Neural cell (in vitro differentiated cells): Measurements from ENCODE around the gene ATP2C1. TPM values are rescaled to one million over a fixed set of nuclear protein-coding genes. Genes with fewer than 3 reads are reported as not detected.
"Not testable (repeated sequence)": the region's sequence is repeated elsewhere in the genome, so short reads cannot be mapped to it uniquely, and the experiment has no call there.

ENCODE experiments used
- H2AFZ ChIP-seq: fragments of 200-600, 300-800 bp; sonication (generic), shearing (Covaris generic); 2 replicates; pipeline ENCODE4 v1.6.0; 2014; ENCODE audit warnings: low read depth, mild to moderate bottlenecking, antibody characterized with exemption, low read length, moderate library complexity
- H3F3A ChIP-seq: fragments of 200-600 bp; shearing (Covaris generic); 2 replicates; pipeline ENCODE4 v1.6.1; 2016; ENCODE audit warnings: mild to moderate bottlenecking, moderate library complexity, mixed read lengths, antibody characterized with exemption, low read length; ENCODE audit not compliant: insufficient read depth, poor library complexity, severe bottlenecking
- H3K27ac ChIP-seq: fragments of 200-600, 300-800 bp; sonication (generic), shearing (Covaris generic); 2 replicates; pipeline ENCODE4 v1.5.1; 2014; ENCODE audit warnings: mild to moderate bottlenecking, low read length, moderate library complexity
- H3K27me3 ChIP-seq: fragments of 300-800, 200-600 bp; sonication (generic), shearing (Covaris generic); 2 replicates; pipeline ENCODE4 v1.6.0; 2014; ENCODE audit warnings: mild to moderate bottlenecking, low read depth, low read length, moderate library complexity; ENCODE audit not compliant: insufficient read depth
- H3K36me3 ChIP-seq: fragments of 300-800, 200-600 bp; sonication (generic), shearing (Covaris generic); 2 replicates; pipeline ENCODE4 v1.5.1; 2014; ENCODE audit warnings: mild to moderate bottlenecking, antibody characterized with exemption, low read length, moderate library complexity; ENCODE audit not compliant: insufficient read depth
- H3K4me2 ChIP-seq: fragments of 300-800, 200-600 bp; sonication (generic), shearing (Covaris generic); 2 replicates; pipeline ENCODE4 v1.6.0; 2014; ENCODE audit warnings: mild to moderate bottlenecking, low read length
- H3K4me3 ChIP-seq: fragments of 300-800, 200-600 bp; sonication (generic), shearing (Covaris generic); 2 replicates; pipeline ENCODE4 v1.5.1; 2014; ENCODE audit warnings: mild to moderate bottlenecking, low read length, moderate library complexity
- H3K79me2 ChIP-seq: fragments of 200-600 bp; shearing (Covaris generic); replicated peaks from 2 replicates; pipeline ENCODE4 v1.6.0; 2014; ENCODE audit warnings: mild to moderate bottlenecking, low read length, moderate library complexity; ENCODE audit not compliant: insufficient read depth
- H3K9ac ChIP-seq: fragments of 300-800, 200-600 bp; sonication (generic), shearing (Covaris generic); 2 replicates; pipeline ENCODE4 v1.6.1; 2016; ENCODE audit warnings: mild to moderate bottlenecking, low read length, mixed read lengths
- H3K9me2 ChIP-seq: fragments of 200-600 bp; shearing (Covaris generic); 2 replicates; pipeline ENCODE4 v1.6.1; 2016; ENCODE audit warnings: mild to moderate bottlenecking, low read length, mixed read lengths; ENCODE audit not compliant: insufficient read depth
- H3K9me3 ChIP-seq: fragments of 200-600, 300-800 bp; sonication (generic), shearing (Covaris generic); 2 replicates; pipeline ENCODE4 v1.6.1; 2016; ENCODE audit warnings: mild to moderate bottlenecking, mixed run types, low read length, moderate library complexity, mixed read lengths
- H4K20me1 ChIP-seq: fragments of 200-600 bp; shearing (Covaris generic); 2 replicates; pipeline ENCODE4 v1.6.1; 2016; ENCODE audit warnings: mild to moderate bottlenecking, mixed run types; ENCODE audit not compliant: insufficient read depth
- EP300 ChIP-seq: fragments of 450-650 bp; conservative IDR thresholded peaks from 2 replicates; pipeline ENCODE4 v1.6.1; 2014; ENCODE audit warnings: antibody characterized with exemption, mild to moderate bottlenecking, moderate library complexity; ENCODE audit not compliant: poor library complexity, severe bottlenecking
- EZH2 ChIP-seq: fragments of 200-600, 300-800 bp; shearing (Covaris generic), sonication (generic); IDR thresholded peaks from 2 replicates; pipeline ENCODE4 v1.6.1; 2014; ENCODE audit warnings: antibody characterized with exemption, low read length, borderline replicate concordance, mild to moderate bottlenecking; ENCODE audit not compliant: insufficient read depth, poor library complexity, severe bottlenecking
- MXI1 ChIP-seq: fragments of 450-650 bp; conservative IDR thresholded peaks from 2 replicates; pipeline ENCODE4 v1.6.1; 2014; ENCODE audit warnings: antibody characterized with exemption, mild to moderate bottlenecking; ENCODE audit not compliant: poor library complexity, severe bottlenecking
- POLR2AphosphoS5 ChIP-seq: IDR thresholded peaks from 2 replicates; pipeline ENCODE4 v1.6.1; 2012
- RAD21 ChIP-seq: fragments of 450-650 bp; conservative IDR thresholded peaks from 2 replicates; pipeline ENCODE4 v1.6.1; 2014; ENCODE audit warnings: antibody characterized with exemption, mild to moderate bottlenecking, moderate library complexity
- SMC3 ChIP-seq: fragments of 450-650 bp; conservative IDR thresholded peaks from 2 replicates; pipeline ENCODE4 v1.6.1; 2014; ENCODE audit warnings: antibody characterized with exemption, mild to moderate bottlenecking, moderate library complexity; ENCODE audit not compliant: poor library complexity
- TAF1 ChIP-seq: IDR thresholded peaks from 2 replicates; pipeline ENCODE4 v1.6.1; 2012; ENCODE audit warnings: low read depth
- polyA plus RNA-seq: library from polyadenylated mRNA; depleted of rRNA; stranded (reverse); fragments of >200 nt; gene quantifications from 2 replicates; pipeline ENCODE4 v1.2.3, GENCODE V29; 2014
- TF ChIP-seq, protein P1 (sequence below): IDR thresholded peaks from 2 replicates; pipeline ENCODE4 v1.6.1; 2012; ENCODE audit warnings: borderline replicate concordance
- TF ChIP-seq, protein P2 (sequence below): fragments of 450-650 bp; IDR thresholded peaks from 2 replicates; pipeline ENCODE4 v1.5.1; 2014; ENCODE audit warnings: antibody characterized with exemption, mild to moderate bottlenecking, moderate library complexity; ENCODE audit not compliant: poor library complexity, severe bottlenecking

Gene ATP2C1
- polyA plus RNA-seq, 1 donor from 2014 or later = 134 TPM

DNA sequence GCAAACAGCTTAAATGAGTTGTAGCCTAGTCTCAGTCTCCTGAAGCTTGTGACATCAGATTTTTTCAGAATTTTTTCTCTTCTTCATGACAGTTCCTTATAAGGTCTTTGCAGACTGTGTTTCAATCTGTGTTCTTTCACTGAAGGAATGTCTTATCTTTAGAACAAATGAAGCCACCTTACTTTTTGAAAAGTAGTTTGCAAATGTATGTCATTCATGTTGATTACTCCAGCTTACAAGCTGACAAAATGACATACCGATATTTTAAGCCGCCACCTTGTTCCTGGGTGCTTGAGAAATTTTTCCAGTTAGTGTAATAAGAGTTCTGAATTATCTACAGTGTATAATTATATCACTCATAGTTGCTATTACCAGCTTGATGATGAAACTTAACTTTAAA, 75.7 kb downstream of the ATP2C1 start:
- no peak for TF ChIP-seq POLR2AphosphoS5
- TF ChIP-seq SMC3 = no peak
- TF ChIP-seq MXI1 = no peak
- TF ChIP-seq, protein P1, sequence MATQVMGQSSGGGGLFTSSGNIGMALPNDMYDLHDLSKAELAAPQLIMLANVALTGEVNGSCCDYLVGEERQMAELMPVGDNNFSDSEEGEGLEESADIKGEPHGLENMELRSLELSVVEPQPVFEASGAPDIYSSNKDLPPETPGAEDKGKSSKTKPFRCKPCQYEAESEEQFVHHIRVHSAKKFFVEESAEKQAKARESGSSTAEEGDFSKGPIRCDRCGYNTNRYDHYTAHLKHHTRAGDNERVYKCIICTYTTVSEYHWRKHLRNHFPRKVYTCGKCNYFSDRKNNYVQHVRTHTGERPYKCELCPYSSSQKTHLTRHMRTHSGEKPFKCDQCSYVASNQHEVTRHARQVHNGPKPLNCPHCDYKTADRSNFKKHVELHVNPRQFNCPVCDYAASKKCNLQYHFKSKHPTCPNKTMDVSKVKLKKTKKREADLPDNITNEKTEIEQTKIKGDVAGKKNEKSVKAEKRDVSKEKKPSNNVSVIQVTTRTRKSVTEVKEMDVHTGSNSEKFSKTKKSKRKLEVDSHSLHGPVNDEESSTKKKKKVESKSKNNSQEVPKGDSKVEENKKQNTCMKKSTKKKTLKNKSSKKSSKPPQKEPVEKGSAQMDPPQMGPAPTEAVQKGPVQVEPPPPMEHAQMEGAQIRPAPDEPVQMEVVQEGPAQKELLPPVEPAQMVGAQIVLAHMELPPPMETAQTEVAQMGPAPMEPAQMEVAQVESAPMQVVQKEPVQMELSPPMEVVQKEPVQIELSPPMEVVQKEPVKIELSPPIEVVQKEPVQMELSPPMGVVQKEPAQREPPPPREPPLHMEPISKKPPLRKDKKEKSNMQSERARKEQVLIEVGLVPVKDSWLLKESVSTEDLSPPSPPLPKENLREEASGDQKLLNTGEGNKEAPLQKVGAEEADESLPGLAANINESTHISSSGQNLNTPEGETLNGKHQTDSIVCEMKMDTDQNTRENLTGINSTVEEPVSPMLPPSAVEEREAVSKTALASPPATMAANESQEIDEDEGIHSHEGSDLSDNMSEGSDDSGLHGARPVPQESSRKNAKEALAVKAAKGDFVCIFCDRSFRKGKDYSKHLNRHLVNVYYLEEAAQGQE = no peak
- no peak for TF ChIP-seq EZH2
- Histone ChIP-seq H3K9ac (no peak overlapping the region), H3K9me2 (no peaks in the 10 kb centered on the region), H3K36me3 (peaks cover 14% of the 10 kb centered on the region), H3K27ac (no peak overlapping the region), H3K27me3 (no peaks in the 10 kb centered on the region), H3K9me3 (no peaks in the 10 kb centered on the region), H3F3A (no peaks in the 10 kb centered on the region), H4K20me1 (no peaks in the 10 kb centered on the region), H3K4me3 (no peak overlapping the region), H2AFZ (no peak overlapping the region), H3K79me2 (no peaks in the 10 kb centered on the region), H3K4me2 (no peak overlapping the region)

DNA sequence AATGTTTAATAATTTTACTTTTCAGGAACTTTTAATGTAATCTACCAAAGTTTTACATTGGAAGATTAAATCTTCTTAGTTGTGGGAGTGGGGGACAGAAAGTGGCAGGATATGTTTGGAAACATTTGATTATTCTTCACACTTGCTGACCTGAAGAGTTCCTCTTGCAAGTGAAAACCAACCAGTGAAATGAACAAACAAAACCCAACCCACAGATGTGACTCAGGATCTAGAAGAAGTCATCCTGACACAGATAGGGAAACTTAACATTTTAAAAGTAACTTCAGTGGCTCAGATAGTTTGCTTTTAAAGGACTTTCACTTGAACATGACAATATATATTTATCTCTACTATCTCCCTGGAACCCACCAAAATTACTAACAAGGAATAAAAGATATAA, 77.3 kb downstream of the ATP2C1 start:
- Histone ChIP-seq H3K27ac (no peak overlapping the region), H3F3A (no peaks in the 10 kb centered on the region), H3K27me3 (no peaks in the 10 kb centered on the region), H3K4me2 (no peak overlapping the region), H3K9ac (no peak overlapping the region), H2AFZ (no peak overlapping the region), H3K79me2 (no peaks in the 10 kb centered on the region), H3K36me3 (peaks cover 10% of the 10 kb centered on the region), H3K4me3 (no peak overlapping the region), H4K20me1 (no peaks in the 10 kb centered on the region), H3K9me2 (no peaks in the 10 kb centered on the region), H3K9me3 (no peaks in the 10 kb centered on the region)
- no peak for TF ChIP-seq SMC3
- TF ChIP-seq, protein P1 = no peak
- no peak for TF ChIP-seq MXI1
- TF ChIP-seq EZH2 = no peak
- TF ChIP-seq, protein P2, sequence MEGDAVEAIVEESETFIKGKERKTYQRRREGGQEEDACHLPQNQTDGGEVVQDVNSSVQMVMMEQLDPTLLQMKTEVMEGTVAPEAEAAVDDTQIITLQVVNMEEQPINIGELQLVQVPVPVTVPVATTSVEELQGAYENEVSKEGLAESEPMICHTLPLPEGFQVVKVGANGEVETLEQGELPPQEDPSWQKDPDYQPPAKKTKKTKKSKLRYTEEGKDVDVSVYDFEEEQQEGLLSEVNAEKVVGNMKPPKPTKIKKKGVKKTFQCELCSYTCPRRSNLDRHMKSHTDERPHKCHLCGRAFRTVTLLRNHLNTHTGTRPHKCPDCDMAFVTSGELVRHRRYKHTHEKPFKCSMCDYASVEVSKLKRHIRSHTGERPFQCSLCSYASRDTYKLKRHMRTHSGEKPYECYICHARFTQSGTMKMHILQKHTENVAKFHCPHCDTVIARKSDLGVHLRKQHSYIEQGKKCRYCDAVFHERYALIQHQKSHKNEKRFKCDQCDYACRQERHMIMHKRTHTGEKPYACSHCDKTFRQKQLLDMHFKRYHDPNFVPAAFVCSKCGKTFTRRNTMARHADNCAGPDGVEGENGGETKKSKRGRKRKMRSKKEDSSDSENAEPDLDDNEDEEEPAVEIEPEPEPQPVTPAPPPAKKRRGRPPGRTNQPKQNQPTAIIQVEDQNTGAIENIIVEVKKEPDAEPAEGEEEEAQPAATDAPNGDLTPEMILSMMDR = no peak
- TF ChIP-seq POLR2AphosphoS5 = no peak
- TF ChIP-seq RAD21 = no peak
- no peak for TF ChIP-seq TAF1
- no peak for TF ChIP-seq EP300

DNA sequence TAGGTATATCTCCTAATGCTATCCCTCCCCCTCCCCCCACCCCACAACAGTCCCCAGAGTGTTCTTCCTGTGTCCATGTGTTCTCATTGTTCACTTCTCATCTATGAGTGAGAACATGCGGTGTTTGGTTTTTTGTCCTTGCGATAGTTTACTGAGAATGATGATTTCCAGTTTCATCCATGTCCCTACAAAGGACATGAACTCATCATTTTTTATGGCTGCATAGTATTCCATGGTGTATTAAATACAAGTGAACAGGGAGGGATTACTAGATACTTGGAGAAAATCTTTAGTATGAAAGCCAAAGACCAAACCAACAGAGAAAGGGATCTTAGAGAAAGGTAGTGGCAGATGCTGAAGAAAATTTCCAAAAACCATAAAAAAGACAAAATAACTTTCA, 78.7 kb downstream of the ATP2C1 start:
- not testable (repeated sequence) for H3K79me2 ChIP-seq, H3K4me3 ChIP-seq, H2AFZ ChIP-seq, H3K36me3 ChIP-seq, H3K9ac ChIP-seq, H3K27ac ChIP-seq, H3K27me3 ChIP-seq, H3K4me2 ChIP-seq, H3K9me3 ChIP-seq, H4K20me1 ChIP-seq, H3K9me2 ChIP-seq, H3F3A ChIP-seq
